Ramos (cell line): ENCODE measurements around the gene GAPDHS.

Experiments used
- in situ Hi-C: fragments of 300-500 bp; cut with MboI; formaldehyde crosslinking; loops from one replicate; pipeline ENCODE4 v1.14.3; 2022; ENCODE audit warnings: low sequenced_read_pairs; ENCODE audit not compliant: unreplicated experiment

GAPDHS gene

DNA sequence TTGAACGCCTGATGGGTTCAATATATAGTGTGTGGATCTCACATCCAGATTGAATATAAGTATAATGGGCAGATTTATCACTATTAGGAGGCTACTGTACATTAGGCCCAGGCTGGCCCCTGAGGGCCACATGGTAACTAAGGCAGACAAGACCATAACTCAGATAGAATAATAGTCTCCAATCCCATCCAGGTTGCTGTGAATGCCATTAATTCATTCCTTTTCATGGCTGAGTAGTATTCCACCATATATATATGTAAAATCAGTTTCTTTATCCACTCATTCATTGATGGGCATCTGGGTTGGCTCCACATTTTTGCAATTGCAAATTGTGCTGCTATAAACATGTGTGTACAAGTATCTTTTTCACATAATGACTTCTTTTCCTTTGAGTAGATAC, 44.7 kb downstream of the GAPDHS start:
- in situ Hi-C loops, result no loop called here

DNA sequence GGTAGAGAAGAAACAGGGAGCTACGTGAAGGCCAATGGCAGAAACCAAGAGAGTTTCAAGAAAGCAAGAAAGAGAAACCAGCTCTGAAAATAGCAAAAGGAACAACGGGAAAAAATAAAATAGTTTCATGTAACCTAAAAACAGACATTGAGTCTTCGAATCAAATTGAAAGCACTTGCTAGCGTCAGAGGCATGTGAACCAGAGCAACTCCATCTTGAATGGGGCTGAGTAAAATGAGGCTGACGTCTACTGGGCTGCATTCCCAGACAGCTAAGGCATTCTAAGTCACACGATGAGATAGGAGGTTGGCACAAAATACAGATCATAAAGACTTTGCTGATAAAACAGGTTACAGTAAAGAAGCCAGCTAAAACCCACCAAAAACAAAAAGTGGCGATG, 45.5 kb downstream of the GAPDHS start:
- in situ Hi-C loops, result no loop called here

DNA sequence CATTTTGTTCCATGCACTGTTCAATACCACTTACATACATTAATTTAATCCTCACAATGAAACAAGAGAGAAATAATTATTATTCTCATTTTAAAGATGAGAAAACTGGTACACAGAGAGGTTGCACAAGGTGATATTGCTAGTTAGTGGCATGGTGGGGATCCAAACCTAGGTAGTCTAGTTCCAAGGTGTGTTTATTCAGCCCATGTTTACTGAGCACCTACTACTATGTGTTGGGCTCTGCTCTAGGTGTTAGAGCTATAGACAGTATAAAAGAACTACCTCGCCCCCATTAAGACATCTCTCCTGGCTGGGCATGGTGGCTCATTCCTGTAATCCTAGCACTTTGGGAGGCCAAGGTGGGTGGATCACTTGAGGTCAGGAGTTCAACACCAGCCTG, 49.5 kb downstream of the GAPDHS start:
- in situ Hi-C loops, result loop anchor here (10.0 kb wide), 1 partner anchor 208 kb away; the partner anchor contains the start of gene GPR42

DNA sequence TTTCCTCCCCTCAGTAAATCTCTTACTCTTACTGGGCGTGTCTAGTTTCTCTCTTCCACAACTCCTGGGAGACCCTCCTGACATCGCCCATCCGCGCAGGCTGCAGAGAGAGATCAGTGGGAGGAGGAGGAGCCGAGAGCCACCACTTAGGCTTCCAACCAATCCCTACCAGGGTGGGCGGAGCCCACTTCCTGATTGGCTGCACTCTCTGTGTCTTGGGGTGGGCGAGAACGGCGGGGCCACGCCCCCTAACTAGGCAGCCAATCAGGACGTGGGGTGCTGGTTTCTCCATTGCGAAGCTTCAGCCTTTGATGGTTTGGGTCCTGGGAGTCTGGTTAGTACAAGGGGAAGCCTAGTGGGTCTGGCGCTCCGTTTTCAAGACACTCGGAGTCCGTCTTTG, 52.6 kb downstream of the GAPDHS start, which contains the start of gene PMIS2:
Gene PMIS2, plus strand, starts transcription at position 326 of the 400 bp plus-strand sequence. CDS start 87 bp downstream, outside the sequence.
- in situ Hi-C loops, result loop anchor here (10.0 kb wide), 1 partner anchor 211 kb away; the partner anchor contains the start of gene GPR42

DNA sequence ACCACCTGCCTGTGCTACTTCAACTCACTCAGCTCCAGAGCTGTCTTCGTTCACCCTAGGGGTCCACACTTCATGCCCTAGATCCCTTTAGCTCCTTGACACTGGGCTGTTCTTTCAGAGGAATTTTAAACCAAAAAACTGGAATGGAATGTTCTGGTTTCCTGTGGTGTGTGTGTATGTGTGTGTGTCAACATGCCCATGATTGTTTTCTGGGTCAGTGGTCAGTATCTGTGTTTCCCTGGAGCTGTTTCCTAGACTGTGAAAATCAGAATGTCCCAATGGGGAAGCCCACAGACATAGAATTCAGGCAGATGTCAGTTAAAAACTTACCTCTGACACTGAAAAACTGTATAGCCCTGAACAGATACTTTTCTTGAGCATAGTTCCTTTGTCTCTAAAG, 54.1 kb downstream of the GAPDHS start:
- in situ Hi-C loops, result loop anchor here (10.0 kb wide), 1 partner anchor 213 kb away; the partner anchor contains the start of gene GPR42

DNA sequence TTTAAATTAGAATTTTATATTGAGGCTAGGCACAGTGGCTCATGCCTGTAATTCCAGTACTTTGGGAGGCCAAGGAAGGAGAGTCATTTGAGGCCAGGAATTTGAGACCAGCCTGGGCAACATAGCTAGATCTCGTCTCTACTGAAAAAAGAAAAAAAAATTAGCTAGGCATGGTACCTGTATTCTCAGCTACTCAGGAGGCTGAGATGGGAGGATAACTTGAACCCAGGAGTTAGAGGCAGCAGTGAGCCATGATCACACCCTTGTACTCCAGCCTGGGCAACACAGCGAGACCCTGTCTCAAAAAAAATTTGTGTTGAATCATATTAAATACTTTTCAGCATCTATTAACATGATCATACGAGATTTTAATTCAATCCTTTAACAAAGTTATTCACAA, 57.6 kb downstream of the GAPDHS start:
- in situ Hi-C loops, result no loop called here

DNA sequence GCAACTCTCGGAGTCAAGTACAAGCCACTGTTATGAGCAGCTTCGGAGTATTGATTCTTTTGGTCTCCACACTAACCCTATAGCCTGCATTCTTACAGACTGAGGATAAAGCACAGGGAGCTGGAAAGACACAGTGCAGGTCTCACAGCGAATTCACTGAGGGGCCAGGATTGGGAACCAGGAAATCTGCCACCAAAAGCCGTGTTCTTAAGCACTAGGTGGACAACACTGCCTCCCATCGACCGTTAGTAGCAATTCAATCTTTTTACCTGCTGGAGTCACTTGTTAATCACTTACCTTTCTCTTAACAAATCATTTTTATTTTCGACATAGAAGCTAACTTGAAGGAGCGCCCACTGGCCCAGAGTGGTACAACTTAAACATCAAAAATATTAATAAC, 59.0 kb downstream of the GAPDHS start:
- in situ Hi-C loops, result no loop called here
